Hematopoietic multipotent progenitor cell treated with erythropoietin and hydrocortisone succinate and interleukin-3 and kit ligand, for 15 days (in vitro differentiated cells): ENCODE data around the gene ADCY10.
"Not testable (repeated sequence)": the region's sequence is repeated elsewhere in the genome, so short reads cannot be mapped to it uniquely, and the experiment has no call there.

Experiments
- DNase-seq: peaks from one replicate; pipeline ENCODE4 v3.0.0-alpha.2; 2015; ENCODE audit warnings: low spot score

The ADCY10 gene

GRCh38 chr1:167913895-167914496 is at the start of gene ADCY10:
TSS of gene ADCY10 (minus strand) at chr1:167914134. CDS start at chr1:167905140, 8,994 bp downstream.
- no peak for DNase-seq

GRCh38 chr1:167957710-167958109 is 43.8 kb upstream of the ADCY10 start:
- DNase-seq = no peak

GRCh38 chr1:167955915-167956314 is 42.0 kb upstream of the ADCY10 start:
- no peak for DNase-seq

GRCh38 chr1:167950569-167950968 is 36.6 kb upstream of the ADCY10 start:
- DNase-seq = no peak

GRCh38 chr1:167949785-167950184 is 35.9 kb upstream of the ADCY10 start:
- no peak for DNase-seq

- DNase-seq = no peak
These were observed 33.8 kb upstream of the ADCY10 start for GRCh38 chr1:167947733-167948132.

DNA sequence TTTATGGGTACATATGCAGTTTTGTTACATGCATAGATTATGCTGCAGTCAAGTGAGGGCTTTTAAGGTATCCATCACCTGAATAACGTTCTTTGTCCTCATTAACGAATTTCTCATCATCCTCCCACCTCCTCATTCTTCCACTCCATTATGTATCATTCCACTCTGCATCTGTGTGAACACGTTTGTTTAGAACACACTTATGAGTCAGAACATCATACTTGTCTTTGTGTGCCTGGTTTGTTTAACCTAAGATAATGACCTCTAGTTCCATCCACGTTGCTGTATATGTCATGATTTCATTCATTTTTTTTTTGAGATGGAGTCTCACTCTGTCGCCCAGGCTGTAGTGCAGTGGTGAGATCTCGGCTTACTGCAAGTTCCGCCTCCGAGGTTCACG is 29.6 kb upstream of the ADCY10 start:
- DNase-seq = no peak

GRCh38 chr1:167940264-167940663 is 26.3 kb upstream of the ADCY10 start:
- no peak for DNase-seq

GRCh38 chr1:167938080-167938636 is 24.2 kb upstream of the ADCY10 start:
- DNase-seq = peak; percentile 30

DNA sequence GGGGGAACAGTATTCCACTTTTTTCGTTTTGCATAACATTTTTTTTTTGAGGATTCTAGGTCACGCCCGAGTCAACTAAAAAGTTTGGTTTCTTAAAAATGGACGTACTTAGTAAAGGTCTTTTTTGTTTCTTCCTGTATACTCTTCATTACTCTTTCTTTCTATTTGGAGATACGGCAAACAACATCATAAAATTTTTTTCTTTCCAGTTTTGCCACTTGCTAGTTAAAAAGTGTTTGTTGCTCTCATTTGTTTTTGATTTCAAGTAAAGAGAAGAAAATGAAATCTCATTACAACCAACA is 23.7 kb upstream of the ADCY10 start:
- no peak for DNase-seq

DNA sequence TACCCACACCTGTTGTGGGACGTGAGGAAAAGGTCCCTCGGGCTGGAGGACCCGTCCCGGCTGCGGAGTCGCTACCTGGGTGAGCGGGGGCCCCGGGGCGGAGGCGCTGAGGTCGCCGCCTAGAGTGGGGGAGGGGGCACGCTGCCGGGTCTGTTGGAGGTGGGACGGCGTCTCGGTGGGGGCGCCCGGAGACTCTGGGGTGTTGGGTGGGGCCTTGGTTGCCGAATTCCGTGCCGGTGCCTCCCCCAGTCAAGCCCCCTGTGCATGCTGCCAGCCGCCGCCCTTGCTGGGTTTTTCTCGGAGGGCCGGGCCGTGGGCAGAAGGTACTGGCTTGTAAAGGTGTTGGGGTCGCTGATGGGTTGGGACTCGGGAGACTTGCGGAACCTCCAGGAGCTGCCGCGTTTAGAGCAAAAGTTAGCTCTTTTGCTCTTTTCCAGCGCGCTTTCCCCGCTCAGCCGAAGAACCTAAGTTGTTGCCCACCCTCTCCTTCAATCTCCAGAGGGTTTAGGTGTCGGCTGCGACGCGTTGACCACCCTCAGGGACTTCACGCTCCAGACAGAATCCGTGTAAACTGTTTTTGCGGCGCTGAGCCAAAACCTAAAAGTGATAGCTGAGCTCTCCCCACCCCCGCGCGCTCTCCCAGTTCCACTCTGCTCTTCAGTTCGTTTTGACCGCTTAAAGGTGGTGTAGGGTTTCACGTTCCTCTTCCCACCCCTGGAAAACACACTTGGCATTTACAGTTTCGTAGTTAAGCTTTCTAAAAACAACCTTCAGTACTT is 23.2 kb upstream of the ADCY10 start, which contains the start of gene MPC2:
TSS of gene MPC2 (minus strand) at position 143 of the 779 bp plus-strand sequence. CDS start 1,231 bp downstream, outside the sequence.
- DNase-seq = peak; percentile 80

GRCh38 chr1:167936068-167936929 is 22.4 kb upstream of the ADCY10 start, which contains the start of gene DCAF6:
TSS of gene DCAF6 (plus strand) at chr1:167936683. CDS start at chr1:167936912, 229 bp downstream.
- DNase-seq = peak; percentile 98

DNA sequence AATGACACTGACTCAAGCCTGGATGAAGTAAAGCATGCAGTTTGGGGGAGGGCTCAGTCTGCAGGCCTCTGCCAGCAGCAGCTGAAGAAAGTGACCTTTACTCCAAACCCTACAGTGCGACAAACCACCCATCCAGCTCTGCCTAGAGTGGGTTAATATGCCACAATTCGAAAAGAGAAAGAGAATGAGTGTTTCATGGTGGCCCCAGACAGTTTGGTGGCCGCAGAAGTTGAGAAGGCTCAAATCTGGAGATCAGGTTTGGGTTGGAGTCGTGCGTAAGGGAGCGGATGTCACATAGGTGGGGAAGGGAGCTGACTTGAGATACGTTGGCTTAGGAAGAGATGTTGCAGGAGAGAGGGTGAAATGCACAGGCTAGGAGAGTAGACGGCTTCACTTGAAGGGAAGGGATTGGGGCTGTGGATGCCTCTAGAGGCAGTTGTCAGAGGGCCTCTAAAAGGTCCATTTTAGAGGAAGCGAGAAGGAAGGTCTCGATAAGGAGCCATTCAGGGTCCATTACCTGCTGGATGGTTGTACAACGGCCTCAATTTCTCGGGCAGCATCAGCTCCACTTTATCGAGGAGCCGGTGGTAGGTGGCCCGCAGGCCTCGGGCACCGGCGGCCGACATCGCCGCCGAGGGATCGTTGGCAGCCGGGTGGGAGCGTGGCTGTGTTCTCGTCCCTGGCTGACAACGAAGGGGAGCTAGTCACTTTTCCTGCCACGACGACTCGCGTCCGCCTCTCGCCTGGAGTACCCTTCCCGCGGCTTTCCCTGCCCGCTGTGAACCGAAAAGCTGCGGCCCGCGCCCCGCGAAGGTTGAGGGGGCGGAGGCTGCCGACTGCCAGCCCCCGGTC is 21.5 kb upstream of the ADCY10 start:
- peak; percentile 52 for DNase-seq

DNA sequence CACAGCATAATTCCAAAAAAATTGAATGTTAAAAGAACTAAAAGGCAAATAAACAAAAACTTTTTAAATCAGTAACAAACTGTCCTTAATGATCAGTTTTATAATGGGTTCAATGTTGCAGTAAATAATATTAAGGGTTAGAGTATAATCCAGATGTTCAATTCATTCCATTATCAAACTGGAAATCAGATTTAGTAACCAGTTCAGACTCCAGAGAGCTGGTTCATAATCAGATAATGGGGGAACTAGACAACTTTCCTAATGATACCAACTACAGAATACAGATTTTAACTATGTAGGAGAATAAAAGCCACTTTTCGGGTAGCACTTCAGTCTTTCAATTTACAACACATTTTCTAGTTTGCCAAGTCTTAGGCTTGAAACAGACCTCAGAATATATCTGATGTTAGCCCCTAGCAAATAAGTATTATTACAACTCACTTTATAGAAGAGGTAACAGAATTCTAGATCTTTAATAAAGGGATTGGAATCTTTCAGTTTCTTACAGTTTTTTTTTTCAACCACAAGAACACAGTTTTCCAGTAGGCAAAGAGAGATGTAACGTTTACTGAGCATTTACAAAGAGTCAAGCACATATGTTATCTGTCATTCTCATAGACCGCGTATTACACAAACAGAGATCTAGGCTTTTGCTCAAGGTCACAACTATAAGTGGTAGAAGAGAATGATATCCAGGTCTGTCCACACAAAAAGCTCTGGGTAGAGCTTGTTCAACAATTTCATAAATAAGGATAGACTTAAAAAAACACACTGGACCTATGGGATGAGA is 20.7 kb upstream of the ADCY10 start:
- peak; percentile 44 for DNase-seq

DNA sequence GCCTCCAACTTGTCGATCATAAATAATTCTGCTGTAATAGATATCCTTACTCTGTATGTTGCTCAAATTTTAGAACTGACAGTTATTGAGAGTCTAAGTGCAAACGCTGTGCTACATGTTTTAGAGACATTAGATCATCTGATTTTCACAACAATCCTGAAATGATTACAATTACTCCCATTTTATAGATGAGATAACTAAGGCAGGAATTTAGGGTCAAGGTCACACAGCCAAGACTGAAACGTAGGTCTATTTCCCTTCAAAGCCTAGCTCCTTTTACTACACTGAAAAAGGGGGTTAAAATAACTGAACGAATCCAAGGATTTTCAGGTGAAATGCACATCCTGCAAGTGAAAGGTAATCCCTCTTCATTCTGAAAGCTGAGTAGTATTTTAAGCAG is 19.9 kb upstream of the ADCY10 start:
- no peak for DNase-seq

DNA sequence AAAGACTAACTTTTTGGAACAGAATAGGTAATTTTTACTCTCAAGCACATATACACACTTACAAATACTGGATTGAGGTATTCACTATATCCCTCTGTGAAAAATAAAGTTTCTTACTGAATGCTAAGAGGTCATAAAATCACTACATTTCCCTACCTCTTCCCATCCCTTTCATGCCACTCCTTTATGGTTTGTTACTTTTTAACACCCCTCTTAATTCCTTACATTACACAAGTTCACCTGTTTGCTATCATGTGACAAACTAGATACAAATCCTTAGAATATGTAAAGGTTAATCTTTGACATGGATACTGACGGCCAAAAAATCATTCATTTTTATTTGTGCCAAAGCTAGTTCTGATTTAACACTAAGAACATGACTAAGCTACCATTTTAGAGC is 15.8 kb upstream of the ADCY10 start:
- DNase-seq = no peak

- not testable (repeated sequence) for DNase-seq
These were observed 15.0 kb upstream of the ADCY10 start for GRCh38 chr1:167928919-167929318.

DNA sequence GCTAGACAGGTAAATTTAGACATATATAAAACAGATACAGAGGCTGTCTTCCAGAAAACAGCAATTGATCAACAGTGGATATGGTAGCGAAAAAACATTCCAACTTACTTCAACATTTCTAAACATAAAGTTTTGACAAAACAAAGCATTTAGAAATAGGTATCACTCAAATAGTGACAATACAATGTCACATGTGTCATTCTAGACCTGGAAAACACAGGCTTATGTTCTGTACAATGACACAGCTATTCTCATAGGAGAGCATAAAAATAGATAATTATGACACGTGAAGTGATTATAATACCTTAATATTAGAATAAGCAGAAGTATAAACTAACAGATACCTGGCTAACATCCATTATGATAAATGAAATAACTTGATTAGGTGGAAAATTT is 14.5 kb upstream of the ADCY10 start:
- no peak for DNase-seq

DNA sequence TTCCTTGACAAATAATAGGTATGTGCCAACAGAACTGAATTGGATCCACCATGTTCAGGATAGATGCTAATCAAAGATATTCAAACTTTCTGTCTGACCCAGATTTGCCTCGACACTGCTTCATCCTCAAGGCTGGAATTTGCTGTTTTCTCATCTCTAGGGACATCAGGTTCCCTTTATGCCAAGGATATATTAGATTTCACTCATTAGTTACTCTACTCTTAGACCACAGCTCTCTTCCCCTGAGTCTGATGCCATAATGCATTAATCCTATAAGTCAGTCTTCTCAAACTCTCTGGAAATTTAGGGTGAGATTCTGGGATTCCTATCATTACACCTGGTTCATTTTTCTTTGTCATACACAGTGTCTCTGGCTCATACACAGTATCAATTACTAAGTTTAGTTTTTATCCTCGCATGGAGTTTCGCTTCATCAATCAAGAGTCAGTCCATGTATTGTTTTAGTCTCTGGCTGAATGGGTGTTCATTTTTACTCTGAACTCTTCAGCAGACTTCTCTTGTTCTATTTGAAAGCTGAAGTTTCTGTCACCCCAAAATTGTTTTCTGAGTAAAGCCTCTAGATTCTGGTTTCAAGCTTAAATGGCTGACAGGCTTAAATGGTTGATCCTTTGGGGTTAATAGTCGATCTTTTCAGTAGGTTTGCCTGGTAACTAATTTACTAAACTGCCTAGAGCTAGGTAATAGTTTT is 13.3 kb upstream of the ADCY10 start:
- DNase-seq = no peak

DNA sequence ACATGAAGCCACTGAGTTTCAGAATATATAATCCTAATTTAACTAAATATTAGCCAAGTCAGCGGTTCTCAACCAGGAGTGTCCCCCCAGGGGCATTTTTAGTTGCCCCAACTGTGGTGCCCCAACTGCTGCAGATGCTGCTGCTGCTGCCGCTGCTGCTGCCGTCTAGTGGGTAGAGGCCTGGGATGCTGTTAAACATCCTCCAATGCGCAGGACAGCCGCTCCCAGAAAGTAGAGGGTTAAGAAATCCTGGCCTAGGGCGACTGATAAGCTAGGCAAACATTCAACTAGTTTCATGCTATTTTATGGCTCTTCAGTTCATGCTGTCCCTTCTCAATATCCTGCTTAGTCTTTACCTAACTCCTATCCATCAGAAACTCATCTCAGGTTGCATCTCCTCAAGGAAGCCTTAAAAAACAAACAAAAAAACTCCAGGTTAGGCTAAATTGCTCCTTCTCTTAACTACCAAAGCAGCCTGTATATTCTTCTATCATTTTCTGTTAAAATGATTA is 12.6 kb upstream of the ADCY10 start:
- peak; percentile 34 for DNase-seq
